GM13977 (cell line): Measurements from ENCODE around the gene EHF.

Source experiments
- DNase-seq: peaks from one replicate; pipeline ENCODE4 v3.0.0; 2012; ENCODE audit warnings: low spot score
- in situ Hi-C: fragments of 300-500 bp; cut with MboI; formaldehyde crosslinking; loops from one replicate; pipeline ENCODE4 v1.12.0; 2022; ENCODE audit warnings: low sequenced_read_pairs, low pct_unique_long_range_greater_than_20kb, mixed read lengths, inconsistent platforms; ENCODE audit not compliant: unreplicated experiment
- TF ChIP-seq, protein P1 (sequence below): IDR thresholded peaks from 2 replicates; pipeline ENCODE4 v1.5.1; 2012; ENCODE audit warnings: mild to moderate bottlenecking, control low read depth; ENCODE audit not compliant: insufficient read depth; ENCODE audit errors: extremely low read depth, missing control alignments

EHF gene

DNA sequence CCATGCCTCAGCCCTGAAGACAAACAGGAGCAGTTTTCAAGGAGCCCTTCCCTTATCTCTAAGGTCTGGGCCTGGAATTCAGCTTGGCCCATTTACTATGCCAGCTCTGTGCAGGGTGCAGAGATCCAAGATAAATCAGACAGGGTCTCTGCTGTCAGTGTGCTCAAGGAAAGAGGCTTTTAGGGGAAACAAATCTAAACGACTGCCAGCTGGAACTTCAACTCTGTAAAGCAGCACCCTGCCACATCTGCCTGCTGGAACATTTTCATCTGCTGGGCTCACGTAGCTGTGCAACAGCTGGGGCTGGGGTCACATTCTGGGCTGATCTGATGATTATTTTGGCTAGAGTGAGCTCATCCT is 19.8 kb upstream of the EHF start:
- in situ Hi-C loops = no loop called here
- no peak for DNase-seq
- TF ChIP-seq, protein P1, sequence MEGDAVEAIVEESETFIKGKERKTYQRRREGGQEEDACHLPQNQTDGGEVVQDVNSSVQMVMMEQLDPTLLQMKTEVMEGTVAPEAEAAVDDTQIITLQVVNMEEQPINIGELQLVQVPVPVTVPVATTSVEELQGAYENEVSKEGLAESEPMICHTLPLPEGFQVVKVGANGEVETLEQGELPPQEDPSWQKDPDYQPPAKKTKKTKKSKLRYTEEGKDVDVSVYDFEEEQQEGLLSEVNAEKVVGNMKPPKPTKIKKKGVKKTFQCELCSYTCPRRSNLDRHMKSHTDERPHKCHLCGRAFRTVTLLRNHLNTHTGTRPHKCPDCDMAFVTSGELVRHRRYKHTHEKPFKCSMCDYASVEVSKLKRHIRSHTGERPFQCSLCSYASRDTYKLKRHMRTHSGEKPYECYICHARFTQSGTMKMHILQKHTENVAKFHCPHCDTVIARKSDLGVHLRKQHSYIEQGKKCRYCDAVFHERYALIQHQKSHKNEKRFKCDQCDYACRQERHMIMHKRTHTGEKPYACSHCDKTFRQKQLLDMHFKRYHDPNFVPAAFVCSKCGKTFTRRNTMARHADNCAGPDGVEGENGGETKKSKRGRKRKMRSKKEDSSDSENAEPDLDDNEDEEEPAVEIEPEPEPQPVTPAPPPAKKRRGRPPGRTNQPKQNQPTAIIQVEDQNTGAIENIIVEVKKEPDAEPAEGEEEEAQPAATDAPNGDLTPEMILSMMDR = no peak

DNA sequence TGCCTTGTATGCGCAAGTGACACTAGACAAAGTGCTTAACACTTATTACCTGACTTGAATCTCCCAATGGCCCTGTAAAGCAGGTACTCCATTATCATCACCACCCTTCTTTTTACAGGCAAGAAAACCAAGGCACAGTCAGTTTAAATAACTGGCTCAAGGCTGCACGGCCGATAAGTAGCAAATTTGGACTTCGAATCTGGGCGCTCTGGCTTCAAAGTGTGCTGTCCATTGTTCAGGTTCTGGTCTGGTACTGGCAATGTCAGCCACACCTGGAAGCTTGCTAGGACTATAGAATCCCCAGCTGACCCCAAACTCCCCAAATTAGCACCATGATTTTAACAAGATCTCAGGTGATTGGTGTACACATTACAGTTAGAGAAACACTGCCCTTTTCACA is 19.3 kb upstream of the EHF start:
- TF ChIP-seq, protein P1 = no peak
- DNase-seq = no peak
- in situ Hi-C loops = no loop called here

DNA sequence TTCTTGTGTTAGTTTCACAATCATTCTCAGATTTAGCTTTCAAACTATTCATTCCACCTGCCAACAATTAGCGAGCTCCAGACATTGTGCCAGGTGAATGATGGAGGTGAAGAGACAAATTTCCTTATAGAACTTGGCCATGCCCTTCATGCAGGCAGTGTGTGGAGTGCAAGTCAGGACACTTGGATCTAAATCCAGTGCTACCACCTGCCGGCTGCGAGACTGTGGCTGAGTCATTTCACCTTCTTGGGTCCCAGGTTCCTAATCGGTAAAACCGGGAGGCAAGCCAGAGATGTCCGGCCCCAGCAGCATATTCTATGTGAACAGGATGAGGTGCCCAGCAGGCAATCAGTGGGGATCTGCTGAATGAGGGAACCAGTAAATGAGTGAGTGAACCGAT is 18.6 kb upstream of the EHF start:
- no peak for DNase-seq
- TF ChIP-seq, protein P1 = no peak
- in situ Hi-C loops = no loop called here

DNA sequence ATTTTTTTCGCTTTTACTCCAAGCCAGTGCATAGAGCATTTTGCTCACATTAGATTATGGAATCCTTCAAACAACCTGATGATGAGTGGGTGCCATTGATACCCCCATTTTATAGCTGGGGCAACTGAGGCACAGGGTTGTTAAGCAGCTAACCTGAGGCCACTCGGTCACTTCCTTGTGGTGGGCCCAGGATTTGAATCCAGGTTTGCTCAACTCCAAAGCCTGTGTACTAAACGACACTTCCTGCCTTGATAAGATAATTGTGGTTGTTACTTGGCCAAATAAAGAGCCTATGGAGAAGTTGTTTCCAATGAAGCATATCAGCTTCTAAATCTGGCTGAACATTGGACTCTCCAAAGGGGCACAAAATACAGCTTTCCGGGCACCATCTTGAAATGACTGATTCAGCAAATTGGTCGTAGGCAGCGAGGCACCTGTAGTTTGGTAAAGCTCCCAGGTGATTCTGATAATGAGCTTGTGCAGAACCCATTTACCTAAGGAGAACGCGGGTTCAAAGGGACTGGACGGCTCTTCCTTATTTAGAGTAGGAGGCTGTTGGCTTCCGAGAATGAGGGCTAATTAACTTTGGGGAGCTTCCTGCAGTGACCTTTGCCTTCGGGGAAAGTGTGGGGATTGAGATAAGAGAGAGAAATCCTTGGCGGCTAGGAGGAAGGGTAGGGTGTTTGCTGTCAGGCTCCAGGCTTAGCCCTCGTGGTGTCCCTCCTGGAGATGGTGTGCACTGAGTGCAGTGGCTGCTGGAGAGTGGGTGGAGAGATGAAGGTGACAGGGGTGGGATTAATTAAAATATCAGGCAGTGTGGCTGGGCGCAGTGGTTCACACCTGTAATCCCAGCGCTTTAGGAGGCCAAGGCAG is 17.5 kb upstream of the EHF start:
- DNase-seq = no peak
- TF ChIP-seq, protein P1 = no peak
- in situ Hi-C loops = no loop called here

DNA sequence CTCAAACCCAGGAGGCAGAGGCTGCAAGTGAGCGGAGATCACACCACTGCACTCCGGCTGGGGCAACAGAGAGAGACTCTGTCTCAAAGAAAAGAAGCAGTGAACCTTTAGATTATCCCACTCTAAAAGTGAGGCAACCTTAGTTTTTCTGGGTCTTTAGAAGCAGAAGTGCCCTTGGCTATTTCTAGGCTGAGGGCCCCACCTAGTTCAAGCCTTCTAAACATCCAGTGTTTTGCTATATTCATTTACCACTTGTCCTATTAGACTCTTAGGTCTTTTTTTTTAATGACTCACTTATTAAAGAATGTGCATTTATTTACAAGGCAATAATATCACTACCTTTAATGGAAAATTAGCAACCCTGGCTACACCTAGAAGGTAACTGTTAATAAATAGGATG is 16.7 kb upstream of the EHF start:
- TF ChIP-seq, protein P1 = no peak
- in situ Hi-C loops = no loop called here
- DNase-seq = no peak

DNA sequence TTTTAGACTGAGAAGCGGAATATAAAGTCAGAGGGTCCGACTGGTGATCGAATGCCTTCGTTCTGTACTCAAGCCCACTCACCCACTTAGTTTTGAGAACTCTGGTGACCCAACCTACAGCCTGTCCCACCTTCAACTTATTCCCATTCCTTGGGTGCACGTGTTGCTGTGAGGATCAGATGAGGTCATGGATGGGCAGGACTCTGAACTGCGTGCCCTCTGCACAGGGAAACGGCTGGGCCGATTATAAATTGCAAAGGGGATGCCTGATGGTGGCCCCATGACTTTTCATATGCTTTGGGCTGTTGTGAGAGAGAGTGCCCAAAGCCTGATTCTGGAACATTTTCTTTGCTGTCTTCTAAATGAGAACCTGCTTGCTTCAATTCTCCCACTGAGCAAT is 16.0 kb upstream of the EHF start:
- TF ChIP-seq, protein P1 = no peak
- in situ Hi-C loops = no loop called here
- no peak for DNase-seq
